GM12801 (cell line): ENCODE results near the gene FAM131C.

ENCODE experiments used
- TF ChIP-seq, protein P1 (sequence below): IDR thresholded peaks from one replicate; pipeline ENCODE4 v1.5.1; 2011; ENCODE audit warnings: control low read depth; ENCODE audit not compliant: insufficient read length; ENCODE audit errors: extremely low read depth

Gene FAM131C

DNA sequence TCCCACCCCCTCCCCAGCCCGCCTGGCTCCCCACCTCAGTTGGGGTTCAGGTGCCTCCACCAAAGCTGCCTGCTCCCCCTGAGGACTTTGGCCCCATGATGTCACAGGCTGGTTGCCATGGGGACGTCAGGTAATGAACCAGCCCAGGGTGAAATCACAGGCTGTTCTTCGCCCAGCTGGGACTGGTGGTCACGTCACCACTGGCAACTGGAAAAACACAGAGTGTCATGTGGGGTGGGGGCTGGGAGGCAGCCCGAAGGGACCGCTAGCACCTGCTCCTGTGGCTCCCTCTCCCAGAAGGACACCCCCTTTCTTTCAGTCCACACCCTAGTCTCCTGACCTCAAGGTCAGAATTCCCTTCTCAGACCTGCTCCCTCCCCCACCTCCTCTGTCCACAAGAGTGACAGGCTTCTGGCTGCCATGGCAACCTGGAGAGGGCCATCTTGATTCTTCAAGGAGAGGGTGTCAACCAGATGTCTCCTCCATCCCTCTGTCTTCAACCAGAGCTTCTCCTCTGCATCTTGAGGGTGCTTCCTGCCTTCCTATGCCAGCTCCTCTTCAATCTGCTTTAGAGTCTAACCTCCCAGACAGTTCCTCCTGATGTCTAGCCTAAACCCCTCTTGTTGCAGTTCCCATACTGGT lies 6.2 kb downstream of the FAM131C start:
- TF ChIP-seq, protein P1, sequence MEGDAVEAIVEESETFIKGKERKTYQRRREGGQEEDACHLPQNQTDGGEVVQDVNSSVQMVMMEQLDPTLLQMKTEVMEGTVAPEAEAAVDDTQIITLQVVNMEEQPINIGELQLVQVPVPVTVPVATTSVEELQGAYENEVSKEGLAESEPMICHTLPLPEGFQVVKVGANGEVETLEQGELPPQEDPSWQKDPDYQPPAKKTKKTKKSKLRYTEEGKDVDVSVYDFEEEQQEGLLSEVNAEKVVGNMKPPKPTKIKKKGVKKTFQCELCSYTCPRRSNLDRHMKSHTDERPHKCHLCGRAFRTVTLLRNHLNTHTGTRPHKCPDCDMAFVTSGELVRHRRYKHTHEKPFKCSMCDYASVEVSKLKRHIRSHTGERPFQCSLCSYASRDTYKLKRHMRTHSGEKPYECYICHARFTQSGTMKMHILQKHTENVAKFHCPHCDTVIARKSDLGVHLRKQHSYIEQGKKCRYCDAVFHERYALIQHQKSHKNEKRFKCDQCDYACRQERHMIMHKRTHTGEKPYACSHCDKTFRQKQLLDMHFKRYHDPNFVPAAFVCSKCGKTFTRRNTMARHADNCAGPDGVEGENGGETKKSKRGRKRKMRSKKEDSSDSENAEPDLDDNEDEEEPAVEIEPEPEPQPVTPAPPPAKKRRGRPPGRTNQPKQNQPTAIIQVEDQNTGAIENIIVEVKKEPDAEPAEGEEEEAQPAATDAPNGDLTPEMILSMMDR: no peak

- TF ChIP-seq, protein P1: no peak
These were observed 7.2 kb downstream of the FAM131C start for GRCh38 chr1:16066245-16066644.

GRCh38 chr1:16065269-16065576 lies 8.2 kb downstream of the FAM131C start:
- TF ChIP-seq, protein P1: no peak

DNA sequence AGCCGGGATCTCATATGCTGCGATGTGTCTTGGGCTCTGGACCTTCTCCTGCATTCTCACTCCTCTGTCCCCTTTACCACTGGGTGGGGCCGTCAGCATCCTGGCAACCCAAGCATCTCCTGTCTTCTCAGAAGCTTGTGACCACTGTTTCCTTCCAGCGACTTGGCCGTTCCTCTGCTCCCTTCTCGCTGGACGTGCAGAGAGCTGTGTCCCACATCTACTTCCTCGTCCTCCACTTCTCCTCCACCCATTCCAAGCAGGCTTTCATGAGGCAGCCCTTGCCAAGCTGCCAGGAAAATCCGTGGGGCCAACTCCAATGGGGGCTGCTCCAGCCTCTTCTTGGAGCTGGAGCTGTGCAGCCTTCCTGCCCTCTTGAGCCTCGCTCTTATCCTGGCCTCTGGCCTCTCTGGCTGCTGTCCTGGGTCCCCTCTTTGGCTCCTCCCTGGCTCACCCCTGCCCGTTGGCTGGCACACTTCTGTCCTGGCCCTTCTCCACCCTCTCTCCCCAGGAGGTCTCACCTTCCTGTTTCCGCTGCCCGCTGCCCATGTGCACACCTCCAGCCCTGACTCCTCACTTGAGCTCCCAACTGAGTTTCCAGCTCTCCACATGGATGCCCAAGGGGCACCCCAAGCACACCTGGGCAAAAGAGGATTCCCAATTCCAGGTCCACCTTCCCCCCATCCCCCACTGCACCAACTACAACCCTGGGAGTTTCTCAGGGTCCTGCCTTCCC lies 8.7 kb downstream of the FAM131C start:
- TF ChIP-seq, protein P1: no peak

GRCh38 chr1:16063921-16064320 lies 9.5 kb downstream of the FAM131C start:
- TF ChIP-seq, protein P1: no peak

GRCh38 chr1:16063226-16063829 lies 10.1 kb downstream of the FAM131C start:
- TF ChIP-seq, protein P1: no peak

- TF ChIP-seq, protein P1: no peak
These were observed 12.2 kb downstream of the FAM131C start for GRCh38 chr1:16061266-16061665.
